ENCODE results near the gene GTF3C5. TPM values are rescaled to one million over a fixed set of nuclear protein-coding genes. Genes with fewer than 3 reads are reported as not detected.

GTF3C5 gene
- total and polyA plus RNA-seq, 2 of the 4 experiments (the other 2 are of a cell fraction) = 49.1 to 52.3 TPM

- Histone ChIP-seq H2BK20ac (ENCODE audit: low read depth, low read length) (no peak overlapping the region), H2BK5ac (ENCODE audit: low read depth, low read length, poor library complexity, severe bottlenecking) (no peak overlapping the region), H3K56ac (ENCODE audit: extremely low read depth, insufficient read depth, low read length) (no peak overlapping the region), H2AK9ac (replicated peaks; ENCODE audit: low read depth, low read length, poor library complexity) (peak overlapping the region; percentile 70), H3K9me1 (ENCODE audit: insufficient read depth, low read length) (no peaks in the 10 kb centered on the region), H2AK5ac (ENCODE audit: low read depth, low read length) (no peak overlapping the region), H2BK120ac (ENCODE audit: low read depth, low read length) (no peak overlapping the region), H3K18ac (ENCODE audit: low read depth, low read length) (no peak overlapping the region), H3K27ac (ENCODE audit: insufficient read depth, low read length) (no peak overlapping the region), H3K4me1 (ENCODE audit: control insufficient read depth, insufficient read depth, low read length) (no peaks in the 10 kb centered on the region), H3K4ac (ENCODE audit: low read depth, low read length) (no peak overlapping the region), H3K23ac (ENCODE audit: low read depth, low read length) (no peak overlapping the region), H3K4me3 (ENCODE audit: insufficient read depth, low read depth, low read length) (no peak overlapping the region), H3K36me3 (ENCODE audit: control insufficient read depth, insufficient read depth, low read length) (peaks cover 52% of the 10 kb centered on the region), H3K4me2 (ENCODE audit: low read depth, low read length) (no peak overlapping the region), H3K9me3 (ENCODE audit: control insufficient read depth, insufficient read depth, low read length) (peaks cover 5% of the 10 kb centered on the region; the same call in 1 of the 2 replicates), H3K79me1 (ENCODE audit: low read depth in 1 of 2, low read length in 2 of 2) (no peaks in the 10 kb centered on the region; a peak in 1 of 4 replicates), H3K9ac (ENCODE audit: low read depth, low read length) (no peak overlapping the region), H2BK15ac (ENCODE audit: low read depth, low read length) (no peak overlapping the region), H3K27me3 (ENCODE audit: control insufficient read depth, insufficient read depth, low read length) (no peaks in the 10 kb centered on the region), H4K8ac (ENCODE audit: low read depth in 2 of 2, low read length in 2 of 2) (no peak overlapping the region), H4K91ac (ENCODE audit: insufficient read depth, low read depth, low read length) (no peak overlapping the region), H2AFZ (replicated peaks; ENCODE audit: low read length, poor library complexity) (no peak overlapping the region), H4K20me1 (ENCODE audit: insufficient read depth, low read length) (peaks cover 7% of the 10 kb centered on the region; the same call in 1 of the 2 replicates), H3K14ac (replicated peaks; ENCODE audit: low read depth, low read length) (no peak overlapping the region), H4K5ac (ENCODE audit: low read depth, low read length) (no peak overlapping the region)
- in situ Hi-C loops (cut with MboI; ENCODE audit: low sequenced_read_pairs) = no loop called here
- no peak for DNase-seq
- POLR2A ChIA-PET (ENCODE audit: unreplicated experiment) = no interaction called here
- dilution Hi-C loops (cut with HindIII; ENCODE audit: low sequenced_read_pairs, unreplicated experiment) = no loop called here
- 96% methylated on average over 3 of the region's 12 CpGs; no CpG with 5 or more reads in 1 of the 2 experiments for WGBS, 2 experiments (ENCODE audit: extremely low coverage in 2 of 2, insufficient read length in 1 of 2)
- CTCF ChIA-PET = interaction anchor here (0.9 to 1.4 kb wide), 2 partner anchors 44 to 48 kb away, joined by 3 to 4 read pairs; no protein-coding TSS in a partner anchor
- intact Hi-C loops (cut with micrococcal nuclease) = no loop called here
- no peak for ATAC-seq (ENCODE audit: low read depth)
- BruUV-seq (replicated peaks) = no TSS peak
- TF ChIP-seq RAD21 (IDR thresholded peaks at IDR 0.05; ENCODE audit: low read length) (no peak), POLR2A (IDR thresholded peaks at IDR 0.05; ENCODE audit: low read depth, low read length) (no peak), CTCF (conservative IDR thresholded peaks at IDR 0.05; ENCODE audit: low read depth, low read length) (no peak), MAZ (IDR thresholded peaks at IDR 0.05; ENCODE audit: borderline replicate concordance, low read depth, low read length) (no peak), CEBPB (IDR thresholded peaks at IDR 0.05; ENCODE audit: low read depth, low read length) (no peak), RCOR1 (IDR thresholded peaks at IDR 0.05; ENCODE audit: insufficient replicate concordance, low read length) (no peak), RFX5 (IDR thresholded peaks at IDR 0.05; ENCODE audit: low read depth, low read length) (no peak), CHD1 (IDR thresholded peaks at IDR 0.05; ENCODE audit: low read depth, low read length) (no peak), SMC3 (IDR thresholded peaks at IDR 0.05; ENCODE audit: low read depth, low read length) (no peak), NFE2L2 (IDR thresholded peaks at IDR 0.05; ENCODE audit: low read depth, low read length) (no peak), BHLHE40 (IDR thresholded peaks at IDR 0.05; ENCODE audit: low read depth, low read length) (no peak), MAFK (IDR thresholded peaks at IDR 0.05; ENCODE audit: low read depth, low read length) (no peak), FOS (IDR thresholded peaks at IDR 0.05; ENCODE audit: low read depth, low read length) (no peak), MXI1 (IDR thresholded peaks at IDR 0.05; ENCODE audit: borderline replicate concordance, low read depth, low read length) (no peak)
- TF ChIP-seq, protein P1, sequence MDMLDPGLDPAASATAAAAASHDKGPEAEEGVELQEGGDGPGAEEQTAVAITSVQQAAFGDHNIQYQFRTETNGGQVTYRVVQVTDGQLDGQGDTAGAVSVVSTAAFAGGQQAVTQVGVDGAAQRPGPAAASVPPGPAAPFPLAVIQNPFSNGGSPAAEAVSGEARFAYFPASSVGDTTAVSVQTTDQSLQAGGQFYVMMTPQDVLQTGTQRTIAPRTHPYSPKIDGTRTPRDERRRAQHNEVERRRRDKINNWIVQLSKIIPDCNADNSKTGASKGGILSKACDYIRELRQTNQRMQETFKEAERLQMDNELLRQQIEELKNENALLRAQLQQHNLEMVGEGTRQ (IDR thresholded peaks at IDR 0.05; ENCODE audit: low read depth, low read length) = no peak
These were observed 69.1 kb downstream of the GTF3C5 start for GRCh38 chr9:133099726-133100505.
